Measurements from ENCODE around the gene PGPEP1. TPM values are rescaled to one million over a fixed set of nuclear protein-coding genes. Genes with fewer than 3 reads are reported as not detected.

The PGPEP1 gene
- total RNA-seq, 4 donors from 2014 or later = 15.0 to 50.3 (median 28.0) TPM

- Histone ChIP-seq H3K27me3 (no peaks in the 10 kb centered on the region), H3K4me1 (peaks cover 9 to 11% (median 10%) of the 10 kb centered on the region in 4 donors), H3K9me3 (no peaks in the 10 kb centered on the region), H3K36me3 (no peaks in the 10 kb centered on the region), H3K27ac (replicated peaks in 1 of 4) (no peak overlapping the region), H3K4me3 (no peak overlapping the region)
- DNase-seq (ENCODE audit: extremely low spot score) = no peak
- WGBS = 86% methylated on average over 6 of the region's 6 CpGs
- intact Hi-C loops (cut with DNase I) = no loop called here
- no peak for TF ChIP-seq POLR2A (IDR thresholded peaks at IDR 0.05; ENCODE audit: low read depth)
- TF ChIP-seq EP300 (IDR thresholded peaks at IDR 0.05) = no peak
- no peak for TF ChIP-seq POLR2AphosphoS5 (IDR thresholded peaks at IDR 0.05)
- no peak for TF ChIP-seq CTCF (IDR thresholded peaks at IDR 0.05)
These were observed 6.7 kb upstream of the PGPEP1 start for GRCh38 chr19:18333680-18334079.

GRCh38 chr19:18336121-18336520, 4.3 kb upstream of the PGPEP1 start:
- peaks cover 10 to 15% (median 14%) of the 10 kb centered on the region in 4 donors for H3K4me1 ChIP-seq
- no peaks in the 10 kb centered on the region for H3K9me3 ChIP-seq
- no peak overlapping the region for H3K27ac ChIP-seq (replicated peaks in 1 of 4)
- 56% methylated on average over 7 of the region's 7 CpGs for WGBS
- H3K27me3 ChIP-seq = no peaks in the 10 kb centered on the region
- H3K4me3 ChIP-seq = no peak overlapping the region
- no peak for DNase-seq (ENCODE audit: extremely low spot score)
- intact Hi-C loops (cut with DNase I) = no loop called here
- no peak for TF ChIP-seq POLR2AphosphoS5 (IDR thresholded peaks at IDR 0.05)
- TF ChIP-seq EP300 (IDR thresholded peaks at IDR 0.05) = no peak
- TF ChIP-seq POLR2A (IDR thresholded peaks at IDR 0.05; ENCODE audit: low read depth) = no peak
- TF ChIP-seq CTCF (IDR thresholded peaks at IDR 0.05) = no peak
- no peaks in the 10 kb centered on the region for H3K36me3 ChIP-seq

- Histone ChIP-seq H3K36me3 (peaks cover 0 to 15% (median 0%) of the 10 kb centered on the region in 4 donors), H3K9me3 (no peaks in the 10 kb centered on the region), H3K4me1 (peaks cover 15 to 29% (median 28%) of the 10 kb centered on the region in 4 donors), H3K27me3 (no peaks in the 10 kb centered on the region), H3K27ac (replicated peaks in 1 of 4) (no peak overlapping the region), H3K4me3 (no peak overlapping the region)
- intact Hi-C loops (cut with DNase I) = no loop called here
- WGBS = 68% methylated on average over 9 of the region's 9 CpGs
- no peak for TF ChIP-seq POLR2A (IDR thresholded peaks at IDR 0.05; ENCODE audit: low read depth)
- TF ChIP-seq POLR2AphosphoS5 (IDR thresholded peaks at IDR 0.05) = no peak
- DNase-seq (ENCODE audit: extremely low spot score) = no peak
These were observed 1.9 kb upstream of the PGPEP1 start for GRCh38 chr19:18338541-18338940.

GRCh38 chr19:18339723-18340122, 675 bp upstream of the PGPEP1 start:
- Histone ChIP-seq H3K4me1 (peaks cover 15 to 40% (median 28%) of the 10 kb centered on the region in 4 donors), H3K9me3 (no peaks in the 10 kb centered on the region), H3K27ac (replicated peaks in 1 of 4) (peak overlapping the region in 3 of 4 donors; percentile 86 to 91 (median 87)), H3K27me3 (no peaks in the 10 kb centered on the region), H3K4me3 (peak overlapping the region; percentile 84 to 91 (median 88)), H3K36me3 (peaks cover 0 to 24% (median 3%) of the 10 kb centered on the region in 4 donors)
- WGBS = 39% methylated on average over 6 of the region's 6 CpGs
- DNase-seq (ENCODE audit: extremely low spot score) = no peak
- intact Hi-C loops (cut with DNase I) = loop anchor here (5.0 kb wide), 1 partner anchor 67 kb away; the partner anchor contains the start of gene IQCN
- TF ChIP-seq EP300 (IDR thresholded peaks at IDR 0.05) (no peak), POLR2AphosphoS5 (IDR thresholded peaks at IDR 0.05) (no peak), POLR2A (IDR thresholded peaks at IDR 0.05; ENCODE audit: low read depth) (no peak), CTCF (IDR thresholded peaks at IDR 0.05) (no peak)

GRCh38 chr19:18340990-18341868, 831 bp downstream of the PGPEP1 start:
- Histone ChIP-seq H3K36me3 (peaks cover 0 to 37% (median 8%) of the 10 kb centered on the region in 4 donors), H3K27ac (replicated peaks in 1 of 4) (peak overlapping the region; percentile 77 to 91 (median 86)), H3K27me3 (no peaks in the 10 kb centered on the region), H3K9me3 (no peaks in the 10 kb centered on the region), H3K4me1 (peaks cover 15 to 40% (median 28%) of the 10 kb centered on the region in 4 donors), H3K4me3 (peak overlapping the region; percentile 84 to 91 (median 88))
- DNase-seq (ENCODE audit: extremely low spot score) = no peak
- 3% methylated on average over 6 of the region's 18 CpGs for WGBS
- intact Hi-C loops (cut with DNase I) = loop anchor here (5.0 kb wide), 1 partner anchor 69 kb away; the partner anchor contains the start of gene IQCN
- TF ChIP-seq CTCF (IDR thresholded peaks at IDR 0.05) (no peak), POLR2AphosphoS5 (IDR thresholded peaks at IDR 0.05) (peak in 1 of 2 donors; percentile 35)

Measured in esophagus muscularis mucosa (tissue), 4 donors.